Liver (tissue), 9 donors: ENCODE results near the gene EGFLAM. TPM values are rescaled to one million over a fixed set of nuclear protein-coding genes. Genes with fewer than 3 reads are reported as not detected.

Source experiments
- DNase-seq: peaks from one replicate; pipeline ENCODE4 v3.0.0-alpha.2; 2017; ENCODE audit warnings: low spot score
- H3K27ac ChIP-seq, 2 donors: one replicate each; pipeline ENCODE4 v1.7.0; 2013; ENCODE audit warnings: inconsistent platforms in 2 of 2, low read length in 2 of 2, control low read depth in 1 of 2, low read depth in 1 of 2, mild to moderate bottlenecking in 1 of 2
- H3K27me3 ChIP-seq, 4 donors: one replicate each; pipeline versions ENCODE4 v1.6.1 to v1.7.0; 2013; ENCODE audit warnings: low read length in 3 of 4, inconsistent platforms in 1 of 4, mild to moderate bottlenecking in 1 of 4, moderate library complexity in 1 of 4; ENCODE audit not compliant: control insufficient read depth in 4 of 4, insufficient read depth in 4 of 4
- H3K36me3 ChIP-seq, 4 donors: one replicate each; pipeline versions ENCODE4 v1.6.1 to v1.7.0; 2013; ENCODE audit warnings: low read length in 3 of 4, mild to moderate bottlenecking in 3 of 4, low read depth in 1 of 4, moderate library complexity in 1 of 4; ENCODE audit not compliant: control insufficient read depth in 4 of 4, insufficient read depth in 3 of 4
- H3K4me1 ChIP-seq, 4 donors: one replicate each; pipeline versions ENCODE4 v1.6.1 to v1.7.0; 2013; ENCODE audit warnings: low read length in 3 of 4, mild to moderate bottlenecking in 3 of 4, moderate library complexity in 1 of 4; ENCODE audit not compliant: control insufficient read depth in 4 of 4, insufficient read depth in 4 of 4
- H3K4me3 ChIP-seq, 3 donors: one replicate each; pipeline versions ENCODE4 v1.6.1 to v1.7.0; 2013; ENCODE audit warnings: low read length in 3 of 3, control low read depth in 1 of 3, low read depth in 1 of 3, mild to moderate bottlenecking in 1 of 3
- H3K9ac ChIP-seq, 2 donors: one replicate each; pipeline ENCODE4 v1.7.0; 2013; ENCODE audit warnings: low read length in 2 of 2, mild to moderate bottlenecking in 2 of 2, moderate library complexity in 2 of 2, control low read depth in 1 of 2, low read depth in 1 of 2
- H3K9me3 ChIP-seq, 4 donors: one replicate each; pipeline versions ENCODE4 v1.6.1 to v1.7.0; 2013; ENCODE audit warnings: low read length in 3 of 4; ENCODE audit not compliant: control insufficient read depth in 4 of 4
- EGR1 ChIP-seq, 2 donors: IDR thresholded peaks; 2 replicates each; pipeline ENCODE4 v1.6.1; 2016 to 2018; ENCODE audit warnings: antibody characterized with exemption in 2 of 2, low read depth in 2 of 2
- FOXA1 ChIP-seq: IDR thresholded peaks from 2 replicates; pipeline ENCODE4 v1.6.1; 2016; ENCODE audit warnings: antibody characterized with exemption
- FOXA2 ChIP-seq: IDR thresholded peaks from 2 replicates; pipeline ENCODE4 v1.6.1; 2016; ENCODE audit warnings: antibody characterized with exemption
- GABPA ChIP-seq, 2 donors: IDR thresholded peaks in 1 of 2; conservative IDR thresholded peaks in 1 of 2; 2 replicates each; pipeline ENCODE4 v1.6.1; 2016; ENCODE audit warnings: antibody characterized with exemption in 2 of 2, mild to moderate bottlenecking in 1 of 2, moderate library complexity in 1 of 2
- HNF4A ChIP-seq, 2 donors: conservative IDR thresholded peaks; 2 replicates each; pipeline ENCODE4 v1.6.1; 2016; ENCODE audit warnings: antibody characterized with exemption in 2 of 2, mild to moderate bottlenecking in 2 of 2
- HNF4G ChIP-seq: IDR thresholded peaks from 2 replicates; pipeline ENCODE4 v1.6.1; 2016; ENCODE audit warnings: antibody characterized with exemption
- NR2F2 ChIP-seq: IDR thresholded peaks from 2 replicates; pipeline ENCODE4 v1.6.1; 2016; ENCODE audit warnings: antibody characterized with exemption
- RAD21 ChIP-seq, 2 donors: IDR thresholded peaks; 2 replicates each; pipeline ENCODE4 v1.6.1; 2016; ENCODE audit warnings: antibody characterized with exemption in 2 of 2, mild to moderate bottlenecking in 2 of 2
- SP1 ChIP-seq: IDR thresholded peaks from 2 replicates; pipeline ENCODE4 v1.6.1; 2018; ENCODE audit warnings: antibody characterized with exemption, mild to moderate bottlenecking
- TAF1 ChIP-seq: conservative IDR thresholded peaks from 2 replicates; pipeline ENCODE4 v1.6.1; 2016; ENCODE audit warnings: antibody characterized with exemption, mild to moderate bottlenecking
- YY1 ChIP-seq: IDR thresholded peaks from 2 replicates; pipeline ENCODE4 v1.6.1; 2016; ENCODE audit warnings: antibody characterized with exemption, mild to moderate bottlenecking
- WGBS: extraction: QIAGEN DNeasy Blood & Tissue Kit; methylation state at CpG from one replicate; pipeline ENCODE4 v1.1.7; 2013; 5-methylcytosine and 5-hydroxymethylcytosine counted together
- polyA plus RNA-seq, 2 donors: library from polyadenylated mRNA; stranded (reverse) in 1 of 2; unstranded in 1 of 2; fragments of 200-250 nt in 1 of 2; fragments of >200 nt in 1 of 2; fragmentation: Nextera tagmentation in 1 of 2; extraction: Ambion mirVana in 1 of 2; gene quantifications; one replicate each; pipeline versions ENCODE4 v1.2.1 to v1.2.3, GENCODE V29; 2013 to 2015
- total RNA-seq, 2 donors: library from RNA; depleted of rRNA; stranded (reverse); fragments of >200 nt; gene quantifications; one replicate each; pipeline ENCODE4 v1.2.3, GENCODE V29; 2014
- TF ChIP-seq, protein P1 (sequence below): IDR thresholded peaks from 2 replicates; pipeline ENCODE4 v1.6.1; 2016; ENCODE audit warnings: antibody characterized with exemption, mild to moderate bottlenecking
- TF ChIP-seq, protein P2 (sequence below): IDR thresholded peaks from 2 replicates; pipeline ENCODE4 v1.6.1; 2016; ENCODE audit warnings: antibody characterized with exemption
- TF ChIP-seq, protein P3 (sequence below): IDR thresholded peaks from 2 replicates; pipeline ENCODE4 v1.6.1; 2016; ENCODE audit warnings: antibody characterized with exemption
- TF ChIP-seq, protein P4 (sequence below): IDR thresholded peaks from 2 replicates; pipeline ENCODE4 v1.6.1; 2016; ENCODE audit warnings: antibody characterized with exemption
- TF ChIP-seq, protein P5 (sequence below): fragments of 150-350 bp; IDR thresholded peaks from 2 replicates; pipeline ENCODE4 v1.5.1; 2017; ENCODE audit warnings: improper control_type of control experiment, low read depth, low read length; ENCODE audit not compliant: missing input control
- donor health status: healthy.
- donor health status: healthy.
- donor health status: healthy.
- donor health status: healthy.
- donor health status: healthy.

Gene EGFLAM
- total and polyA plus RNA-seq, 4 donors = 1.1 to 4.9 (median 1.9) TPM

DNA sequence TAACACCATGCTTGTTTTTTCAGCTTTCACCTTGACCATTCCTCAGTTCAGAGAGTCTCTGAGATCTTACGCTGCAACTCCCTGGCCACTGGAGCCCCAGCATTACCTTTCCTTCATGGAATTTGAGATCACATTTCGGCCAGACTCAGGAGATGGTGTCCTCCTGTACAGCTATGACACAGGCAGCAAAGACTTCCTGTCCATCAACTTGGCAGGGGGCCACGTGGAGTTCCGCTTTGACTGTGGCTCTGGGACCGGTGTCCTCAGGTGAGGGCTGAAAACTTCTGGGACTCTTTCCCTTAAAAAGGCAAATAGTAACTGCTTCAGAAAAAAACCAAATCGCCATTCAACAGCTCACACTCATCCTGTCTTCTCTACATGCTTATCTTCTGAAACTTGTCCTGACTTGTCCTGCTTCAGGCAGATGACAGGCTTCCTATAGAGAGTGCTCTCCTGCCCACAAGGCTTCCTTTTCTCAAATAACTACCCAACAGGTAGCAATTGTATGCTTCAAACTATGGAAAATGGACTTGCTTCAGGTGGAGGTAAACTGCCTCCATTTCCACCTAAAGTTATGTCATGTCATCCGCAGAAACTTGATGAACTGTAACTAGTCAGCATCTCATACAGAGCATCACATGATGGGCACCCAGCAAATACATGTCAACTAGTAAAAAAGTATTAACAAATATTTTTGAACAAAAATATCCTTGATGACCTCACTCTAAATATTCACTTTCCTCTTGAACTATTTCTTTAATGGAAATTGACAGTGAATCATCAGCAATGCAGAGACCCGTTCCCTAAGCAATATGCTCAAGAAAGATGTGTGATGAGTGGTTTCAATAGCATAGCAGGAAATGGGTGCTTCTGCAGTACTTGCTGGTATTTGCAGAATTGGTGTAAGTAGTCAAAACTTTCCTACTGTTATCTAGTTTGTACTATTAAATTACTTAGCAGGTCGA, 168.9 kb downstream of the EGFLAM start (continued):
- TF ChIP-seq, protein P1, sequence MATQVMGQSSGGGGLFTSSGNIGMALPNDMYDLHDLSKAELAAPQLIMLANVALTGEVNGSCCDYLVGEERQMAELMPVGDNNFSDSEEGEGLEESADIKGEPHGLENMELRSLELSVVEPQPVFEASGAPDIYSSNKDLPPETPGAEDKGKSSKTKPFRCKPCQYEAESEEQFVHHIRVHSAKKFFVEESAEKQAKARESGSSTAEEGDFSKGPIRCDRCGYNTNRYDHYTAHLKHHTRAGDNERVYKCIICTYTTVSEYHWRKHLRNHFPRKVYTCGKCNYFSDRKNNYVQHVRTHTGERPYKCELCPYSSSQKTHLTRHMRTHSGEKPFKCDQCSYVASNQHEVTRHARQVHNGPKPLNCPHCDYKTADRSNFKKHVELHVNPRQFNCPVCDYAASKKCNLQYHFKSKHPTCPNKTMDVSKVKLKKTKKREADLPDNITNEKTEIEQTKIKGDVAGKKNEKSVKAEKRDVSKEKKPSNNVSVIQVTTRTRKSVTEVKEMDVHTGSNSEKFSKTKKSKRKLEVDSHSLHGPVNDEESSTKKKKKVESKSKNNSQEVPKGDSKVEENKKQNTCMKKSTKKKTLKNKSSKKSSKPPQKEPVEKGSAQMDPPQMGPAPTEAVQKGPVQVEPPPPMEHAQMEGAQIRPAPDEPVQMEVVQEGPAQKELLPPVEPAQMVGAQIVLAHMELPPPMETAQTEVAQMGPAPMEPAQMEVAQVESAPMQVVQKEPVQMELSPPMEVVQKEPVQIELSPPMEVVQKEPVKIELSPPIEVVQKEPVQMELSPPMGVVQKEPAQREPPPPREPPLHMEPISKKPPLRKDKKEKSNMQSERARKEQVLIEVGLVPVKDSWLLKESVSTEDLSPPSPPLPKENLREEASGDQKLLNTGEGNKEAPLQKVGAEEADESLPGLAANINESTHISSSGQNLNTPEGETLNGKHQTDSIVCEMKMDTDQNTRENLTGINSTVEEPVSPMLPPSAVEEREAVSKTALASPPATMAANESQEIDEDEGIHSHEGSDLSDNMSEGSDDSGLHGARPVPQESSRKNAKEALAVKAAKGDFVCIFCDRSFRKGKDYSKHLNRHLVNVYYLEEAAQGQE = no peak
- no peak for TF ChIP-seq TAF1

DNA sequence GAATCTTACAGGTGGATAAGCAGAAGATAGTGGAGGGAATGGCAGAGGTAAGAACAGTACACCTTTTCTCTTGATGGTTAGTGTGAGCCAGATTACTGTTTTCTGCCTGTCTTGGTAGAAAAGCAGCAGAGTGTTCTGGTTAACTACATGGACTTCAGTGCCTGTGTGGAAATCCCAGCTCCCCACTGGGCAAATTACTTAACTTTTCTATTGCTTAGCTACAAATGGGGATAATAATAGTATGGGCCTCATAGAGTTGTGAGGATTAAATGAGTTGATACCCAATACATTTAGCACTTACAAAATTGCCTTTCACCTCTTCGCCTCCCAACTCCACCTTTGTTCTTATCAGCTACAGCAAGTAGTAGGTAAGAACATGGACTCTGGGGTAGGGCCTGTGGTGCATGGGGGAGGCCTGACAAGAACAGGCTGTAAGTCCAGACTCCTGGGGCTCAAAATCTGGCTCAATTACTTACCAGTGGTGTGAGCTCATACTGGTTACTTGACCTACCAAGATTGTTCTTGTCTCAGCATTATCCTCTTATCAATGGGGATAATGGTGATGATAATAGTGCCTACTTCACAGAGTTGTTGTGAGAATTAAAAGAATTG, 173.0 kb downstream of the EGFLAM start:
- Histone ChIP-seq H3K27me3 (peaks cover 0 to 4% (median 1%) of the 10 kb centered on the region in 4 donors), H3K27ac (no peak overlapping the region), H3K4me1 (no peaks in the 10 kb centered on the region), H3K9ac (no peak overlapping the region), H3K4me3 (no peak overlapping the region), H3K9me3 (no peaks in the 10 kb centered on the region), H3K36me3 (no peaks in the 10 kb centered on the region)
- TF ChIP-seq, protein P1 = no peak
- no peak for TF ChIP-seq HNF4A (conservative IDR thresholded peaks at IDR 0.05)
- TF ChIP-seq, protein P2, sequence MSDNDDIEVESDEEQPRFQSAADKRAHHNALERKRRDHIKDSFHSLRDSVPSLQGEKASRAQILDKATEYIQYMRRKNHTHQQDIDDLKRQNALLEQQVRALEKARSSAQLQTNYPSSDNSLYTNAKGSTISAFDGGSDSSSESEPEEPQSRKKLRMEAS = no peak
- TF ChIP-seq TAF1 = no peak
- TF ChIP-seq EGR1 (IDR thresholded peaks at IDR 0.05; ENCODE audit: low read depth in 2 of 2) = no peak
- no peak for TF ChIP-seq NR2F2
- no peak for TF ChIP-seq FOXA1
- no peak for TF ChIP-seq YY1
- no peak for TF ChIP-seq SP1
- TF ChIP-seq, protein P3, sequence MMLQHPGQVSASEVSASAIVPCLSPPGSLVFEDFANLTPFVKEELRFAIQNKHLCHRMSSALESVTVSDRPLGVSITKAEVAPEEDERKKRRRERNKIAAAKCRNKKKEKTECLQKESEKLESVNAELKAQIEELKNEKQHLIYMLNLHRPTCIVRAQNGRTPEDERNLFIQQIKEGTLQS = no peak
- no peak for TF ChIP-seq GABPA (IDR thresholded peaks at IDR 0.05 in 1 of 2, conservative IDR thresholded peaks at IDR 0.05 in 1 of 2)
- TF ChIP-seq HNF4G = no peak
- TF ChIP-seq, protein P4, sequence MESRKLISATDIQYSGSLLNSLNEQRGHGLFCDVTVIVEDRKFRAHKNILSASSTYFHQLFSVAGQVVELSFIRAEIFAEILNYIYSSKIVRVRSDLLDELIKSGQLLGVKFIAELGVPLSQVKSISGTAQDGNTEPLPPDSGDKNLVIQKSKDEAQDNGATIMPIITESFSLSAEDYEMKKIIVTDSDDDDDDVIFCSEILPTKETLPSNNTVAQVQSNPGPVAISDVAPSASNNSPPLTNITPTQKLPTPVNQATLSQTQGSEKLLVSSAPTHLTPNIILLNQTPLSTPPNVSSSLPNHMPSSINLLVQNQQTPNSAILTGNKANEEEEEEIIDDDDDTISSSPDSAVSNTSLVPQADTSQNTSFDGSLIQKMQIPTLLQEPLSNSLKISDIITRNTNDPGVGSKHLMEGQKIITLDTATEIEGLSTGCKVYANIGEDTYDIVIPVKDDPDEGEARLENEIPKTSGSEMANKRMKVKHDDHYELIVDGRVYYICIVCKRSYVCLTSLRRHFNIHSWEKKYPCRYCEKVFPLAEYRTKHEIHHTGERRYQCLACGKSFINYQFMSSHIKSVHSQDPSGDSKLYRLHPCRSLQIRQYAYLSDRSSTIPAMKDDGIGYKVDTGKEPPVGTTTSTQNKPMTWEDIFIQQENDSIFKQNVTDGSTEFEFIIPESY = no peak
- TF ChIP-seq RAD21 (IDR thresholded peaks at IDR 0.05) = no peak
- TF ChIP-seq, protein P5, sequence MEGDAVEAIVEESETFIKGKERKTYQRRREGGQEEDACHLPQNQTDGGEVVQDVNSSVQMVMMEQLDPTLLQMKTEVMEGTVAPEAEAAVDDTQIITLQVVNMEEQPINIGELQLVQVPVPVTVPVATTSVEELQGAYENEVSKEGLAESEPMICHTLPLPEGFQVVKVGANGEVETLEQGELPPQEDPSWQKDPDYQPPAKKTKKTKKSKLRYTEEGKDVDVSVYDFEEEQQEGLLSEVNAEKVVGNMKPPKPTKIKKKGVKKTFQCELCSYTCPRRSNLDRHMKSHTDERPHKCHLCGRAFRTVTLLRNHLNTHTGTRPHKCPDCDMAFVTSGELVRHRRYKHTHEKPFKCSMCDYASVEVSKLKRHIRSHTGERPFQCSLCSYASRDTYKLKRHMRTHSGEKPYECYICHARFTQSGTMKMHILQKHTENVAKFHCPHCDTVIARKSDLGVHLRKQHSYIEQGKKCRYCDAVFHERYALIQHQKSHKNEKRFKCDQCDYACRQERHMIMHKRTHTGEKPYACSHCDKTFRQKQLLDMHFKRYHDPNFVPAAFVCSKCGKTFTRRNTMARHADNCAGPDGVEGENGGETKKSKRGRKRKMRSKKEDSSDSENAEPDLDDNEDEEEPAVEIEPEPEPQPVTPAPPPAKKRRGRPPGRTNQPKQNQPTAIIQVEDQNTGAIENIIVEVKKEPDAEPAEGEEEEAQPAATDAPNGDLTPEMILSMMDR = no peak
- no peak for TF ChIP-seq FOXA2
- no peak for DNase-seq
- WGBS = 99% methylated on average over 1 of the region's 1 CpG
